HL-60 (cell line): Measurements from ENCODE around the gene FCRLB.

Experiments used
- TF ChIP-seq, protein P1 (sequence below): IDR thresholded peaks from one replicate; pipeline ENCODE4 v1.5.1; 2011; ENCODE audit warnings: low read length, control low read depth, inconsistent platforms; ENCODE audit not compliant: insufficient read depth
- TF ChIP-seq, protein P2 (sequence below): IDR thresholded peaks from 2 replicates; pipeline ENCODE4 v1.6.1; 2012; ENCODE audit warnings: low read depth; ENCODE audit not compliant: insufficient replicate concordance

DNA sequence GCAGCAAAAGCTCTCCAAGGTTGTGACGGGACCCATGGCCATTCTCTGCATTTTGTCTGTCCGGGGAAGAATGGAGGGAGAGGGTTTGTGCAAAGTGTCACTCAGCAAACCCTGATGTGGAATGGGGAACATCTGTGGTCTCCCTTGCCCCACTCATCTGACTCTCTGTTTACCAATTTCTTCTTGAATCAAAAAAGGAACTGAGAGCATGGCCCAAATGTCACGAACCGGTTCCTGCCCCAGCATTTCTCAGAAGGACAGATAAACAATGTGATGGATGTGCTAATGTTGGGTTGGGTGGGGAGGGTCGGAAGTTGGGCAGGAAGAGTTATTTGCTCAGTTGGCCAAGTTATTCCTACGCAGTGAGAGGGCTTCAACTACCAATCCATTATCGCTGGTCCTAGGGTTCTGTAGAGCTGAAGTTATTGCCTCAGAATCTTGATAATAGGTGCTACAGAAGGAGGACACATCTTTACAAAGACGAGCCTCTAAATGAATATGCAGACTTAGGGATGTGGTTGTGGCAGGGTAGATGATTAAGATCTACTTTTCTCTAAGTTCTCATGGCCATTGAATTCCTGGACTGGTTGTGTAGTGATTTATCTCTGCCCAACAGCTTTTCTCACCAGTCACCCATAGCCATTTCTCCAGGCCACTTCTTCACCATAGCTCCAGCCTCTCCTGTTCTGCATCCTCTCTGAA, 18.7 kb downstream of the FCRLB start:
- TF ChIP-seq, protein P1, sequence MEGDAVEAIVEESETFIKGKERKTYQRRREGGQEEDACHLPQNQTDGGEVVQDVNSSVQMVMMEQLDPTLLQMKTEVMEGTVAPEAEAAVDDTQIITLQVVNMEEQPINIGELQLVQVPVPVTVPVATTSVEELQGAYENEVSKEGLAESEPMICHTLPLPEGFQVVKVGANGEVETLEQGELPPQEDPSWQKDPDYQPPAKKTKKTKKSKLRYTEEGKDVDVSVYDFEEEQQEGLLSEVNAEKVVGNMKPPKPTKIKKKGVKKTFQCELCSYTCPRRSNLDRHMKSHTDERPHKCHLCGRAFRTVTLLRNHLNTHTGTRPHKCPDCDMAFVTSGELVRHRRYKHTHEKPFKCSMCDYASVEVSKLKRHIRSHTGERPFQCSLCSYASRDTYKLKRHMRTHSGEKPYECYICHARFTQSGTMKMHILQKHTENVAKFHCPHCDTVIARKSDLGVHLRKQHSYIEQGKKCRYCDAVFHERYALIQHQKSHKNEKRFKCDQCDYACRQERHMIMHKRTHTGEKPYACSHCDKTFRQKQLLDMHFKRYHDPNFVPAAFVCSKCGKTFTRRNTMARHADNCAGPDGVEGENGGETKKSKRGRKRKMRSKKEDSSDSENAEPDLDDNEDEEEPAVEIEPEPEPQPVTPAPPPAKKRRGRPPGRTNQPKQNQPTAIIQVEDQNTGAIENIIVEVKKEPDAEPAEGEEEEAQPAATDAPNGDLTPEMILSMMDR: no peak
- TF ChIP-seq, protein P2, sequence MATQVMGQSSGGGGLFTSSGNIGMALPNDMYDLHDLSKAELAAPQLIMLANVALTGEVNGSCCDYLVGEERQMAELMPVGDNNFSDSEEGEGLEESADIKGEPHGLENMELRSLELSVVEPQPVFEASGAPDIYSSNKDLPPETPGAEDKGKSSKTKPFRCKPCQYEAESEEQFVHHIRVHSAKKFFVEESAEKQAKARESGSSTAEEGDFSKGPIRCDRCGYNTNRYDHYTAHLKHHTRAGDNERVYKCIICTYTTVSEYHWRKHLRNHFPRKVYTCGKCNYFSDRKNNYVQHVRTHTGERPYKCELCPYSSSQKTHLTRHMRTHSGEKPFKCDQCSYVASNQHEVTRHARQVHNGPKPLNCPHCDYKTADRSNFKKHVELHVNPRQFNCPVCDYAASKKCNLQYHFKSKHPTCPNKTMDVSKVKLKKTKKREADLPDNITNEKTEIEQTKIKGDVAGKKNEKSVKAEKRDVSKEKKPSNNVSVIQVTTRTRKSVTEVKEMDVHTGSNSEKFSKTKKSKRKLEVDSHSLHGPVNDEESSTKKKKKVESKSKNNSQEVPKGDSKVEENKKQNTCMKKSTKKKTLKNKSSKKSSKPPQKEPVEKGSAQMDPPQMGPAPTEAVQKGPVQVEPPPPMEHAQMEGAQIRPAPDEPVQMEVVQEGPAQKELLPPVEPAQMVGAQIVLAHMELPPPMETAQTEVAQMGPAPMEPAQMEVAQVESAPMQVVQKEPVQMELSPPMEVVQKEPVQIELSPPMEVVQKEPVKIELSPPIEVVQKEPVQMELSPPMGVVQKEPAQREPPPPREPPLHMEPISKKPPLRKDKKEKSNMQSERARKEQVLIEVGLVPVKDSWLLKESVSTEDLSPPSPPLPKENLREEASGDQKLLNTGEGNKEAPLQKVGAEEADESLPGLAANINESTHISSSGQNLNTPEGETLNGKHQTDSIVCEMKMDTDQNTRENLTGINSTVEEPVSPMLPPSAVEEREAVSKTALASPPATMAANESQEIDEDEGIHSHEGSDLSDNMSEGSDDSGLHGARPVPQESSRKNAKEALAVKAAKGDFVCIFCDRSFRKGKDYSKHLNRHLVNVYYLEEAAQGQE: no peak
